DLD1 (cell line): ENCODE results near the gene MGAT3.
"Not testable (repeated sequence)": the region's sequence is repeated elsewhere in the genome, so short reads cannot be mapped to it uniquely, and the experiment has no call there.

ENCODE experiments used
- in situ Hi-C: cut with HindIII; loops from 2 replicates; pipeline ENCODE4 v1.10.0; 2017; ENCODE audit warnings: low sequenced_read_pairs

MGAT3 gene

GRCh38 chr22:39456522-39457197, at the start of gene MGAT3:
Gene MGAT3, plus strand, starts transcription at chr22:39457012. Its CDS starts 30,336 bp downstream, at chr22:39487348.
- in situ Hi-C loops, result no loop called here

GRCh38 chr22:39408173-39408572, 48.6 kb upstream of the MGAT3 start:
- in situ Hi-C loops, result no loop called here

- in situ Hi-C loops, result no loop called here
Measured at GRCh38 chr22:39408807-39409206, 48.0 kb upstream of the MGAT3 start.

GRCh38 chr22:39409516-39410029, 47.2 kb upstream of the MGAT3 start:
- in situ Hi-C loops, result no loop called here

- in situ Hi-C loops, result no loop called here
Measured at GRCh38 chr22:39410264-39410663, 46.5 kb upstream of the MGAT3 start.

- in situ Hi-C loops, result not testable (repeated sequence)
Measured at GRCh38 chr22:39411828-39412365, 44.9 kb upstream of the MGAT3 start.

- in situ Hi-C loops, result not testable (repeated sequence)
Measured at GRCh38 chr22:39413204-39413603, 43.6 kb upstream of the MGAT3 start.

- in situ Hi-C loops, result no loop called here
Measured at GRCh38 chr22:39414377-39414776, 42.4 kb upstream of the MGAT3 start.

- in situ Hi-C loops, result no loop called here
Measured at GRCh38 chr22:39414886-39415285, 41.9 kb upstream of the MGAT3 start.

- in situ Hi-C loops, result no loop called here
Measured at GRCh38 chr22:39415506-39415905, 41.3 kb upstream of the MGAT3 start.

- in situ Hi-C loops, result no loop called here
Measured at GRCh38 chr22:39416319-39416718, 40.5 kb upstream of the MGAT3 start.

- in situ Hi-C loops, result no loop called here
Measured at GRCh38 chr22:39417641-39418040, 39.2 kb upstream of the MGAT3 start.

- in situ Hi-C loops, result no loop called here
Measured at GRCh38 chr22:39418696-39419095, 38.1 kb upstream of the MGAT3 start.

- in situ Hi-C loops, result no loop called here
Measured at GRCh38 chr22:39419096-39419495, 37.7 kb upstream of the MGAT3 start.

GRCh38 chr22:39419911-39420310, 36.9 kb upstream of the MGAT3 start:
- in situ Hi-C loops, result no loop called here

GRCh38 chr22:39421691-39422090, 35.1 kb upstream of the MGAT3 start:
- in situ Hi-C loops, result no loop called here

- in situ Hi-C loops, result no loop called here
Measured at GRCh38 chr22:39422101-39422500, 34.7 kb upstream of the MGAT3 start.

GRCh38 chr22:39422721-39423120, 34.1 kb upstream of the MGAT3 start:
- in situ Hi-C loops, result no loop called here

GRCh38 chr22:39423976-39424375, 32.8 kb upstream of the MGAT3 start:
- in situ Hi-C loops, result no loop called here

- in situ Hi-C loops, result no loop called here
Measured at GRCh38 chr22:39426380-39427043, 30.3 kb upstream of the MGAT3 start.

GRCh38 chr22:39427751-39428596, 28.8 kb upstream of the MGAT3 start:
- in situ Hi-C loops, result no loop called here
